ENCODE results near the gene ZKSCAN3.
"Not testable (repeated sequence)": the region's sequence is repeated elsewhere in the genome, so short reads cannot be mapped to it uniquely, and the experiment has no call there.

Gene ZKSCAN3

DNA sequence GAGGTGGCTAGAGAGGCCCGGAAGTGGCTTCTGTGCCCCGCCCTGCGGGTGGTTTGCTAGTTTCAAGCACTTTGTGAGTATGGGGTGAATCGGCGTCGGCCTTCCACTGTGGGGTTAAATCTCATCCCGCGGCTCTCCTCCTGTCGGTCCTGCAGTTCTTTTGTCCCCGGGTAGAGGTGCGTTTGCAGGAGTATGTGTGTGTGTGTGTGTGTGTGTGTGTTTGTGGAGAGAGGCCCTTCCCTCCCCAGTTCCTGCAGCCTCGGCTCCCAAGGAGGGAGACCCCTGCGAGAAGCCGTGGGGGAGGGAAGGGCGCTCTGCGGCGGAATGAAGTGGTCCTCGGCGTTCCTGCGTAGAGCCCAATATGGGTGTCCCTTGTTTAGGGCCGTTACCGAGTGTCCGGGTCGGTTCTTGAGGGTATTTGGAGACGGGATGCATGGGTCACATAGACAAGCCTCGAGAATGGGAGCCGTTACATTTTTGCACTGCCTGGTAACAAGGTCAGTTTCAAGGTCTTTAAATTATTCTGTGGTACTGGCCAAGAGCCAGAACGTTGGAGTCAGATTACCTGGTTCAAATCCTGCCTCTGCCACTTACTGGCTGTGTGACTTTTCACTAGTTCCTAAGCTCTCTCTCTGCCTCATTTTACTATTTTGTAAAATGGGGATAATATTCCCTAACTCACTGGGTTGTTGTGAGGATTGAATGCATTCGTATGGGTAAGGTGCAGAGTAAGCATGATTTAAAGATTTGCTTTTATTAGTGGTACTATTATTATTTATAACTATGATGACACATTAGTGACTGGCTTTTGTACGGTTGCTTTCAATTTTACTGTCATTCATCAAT is at the start of gene ZKSCAN3:
Gene ZKSCAN3, plus strand, starts transcription at position 56 of the 846 bp plus-strand sequence. CDS start 9,640 bp downstream, outside the sequence.
- peak; percentile 65 to 68 for DNase-seq (ENCODE audit: low read depth in 1 of 2, low spot score in 1 of 2)

DNA sequence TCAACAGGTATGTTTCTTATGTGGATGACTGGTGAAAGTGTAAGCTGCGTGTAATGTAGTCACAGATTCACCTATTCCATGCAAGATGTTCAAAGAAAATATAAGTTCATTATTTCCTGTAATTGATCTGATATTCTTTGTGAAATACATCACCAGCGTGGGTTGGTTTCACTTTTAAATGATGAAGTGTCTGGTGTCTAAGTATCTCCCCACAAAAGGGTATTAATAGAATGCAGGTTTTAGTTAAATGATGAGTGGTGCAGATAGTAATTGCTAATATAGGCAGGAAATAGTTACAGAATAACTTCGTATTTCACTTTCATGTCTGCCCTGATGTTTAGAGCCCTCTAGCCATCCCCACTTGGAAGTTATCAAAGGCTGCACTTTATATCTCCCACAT is 46.2 kb upstream of the ZKSCAN3 start:
- DNase-seq (ENCODE audit: low read depth in 1 of 2, low spot score in 1 of 2): no peak

DNA sequence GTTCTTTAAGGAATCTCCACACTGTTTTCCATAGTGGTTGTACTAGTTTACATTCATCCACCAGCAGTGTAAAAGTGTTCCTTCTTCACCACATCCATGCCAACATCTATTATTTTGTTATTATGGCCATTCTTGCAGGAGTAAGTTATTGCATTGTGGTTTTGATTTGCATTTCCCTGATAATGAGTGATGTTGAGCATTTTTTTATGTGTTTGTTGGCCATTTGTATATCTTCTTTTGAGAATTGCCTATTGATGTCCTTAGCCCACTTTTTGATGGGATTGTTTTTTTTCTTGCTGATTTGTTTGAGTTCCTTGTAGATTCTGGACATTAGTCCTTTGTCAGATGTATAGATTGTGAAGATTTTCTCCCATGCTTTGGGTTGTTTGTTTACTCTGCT is 43.4 kb upstream of the ZKSCAN3 start:
- not testable (repeated sequence) for DNase-seq (ENCODE audit: low read depth in 1 of 2, low spot score in 1 of 2)

DNA sequence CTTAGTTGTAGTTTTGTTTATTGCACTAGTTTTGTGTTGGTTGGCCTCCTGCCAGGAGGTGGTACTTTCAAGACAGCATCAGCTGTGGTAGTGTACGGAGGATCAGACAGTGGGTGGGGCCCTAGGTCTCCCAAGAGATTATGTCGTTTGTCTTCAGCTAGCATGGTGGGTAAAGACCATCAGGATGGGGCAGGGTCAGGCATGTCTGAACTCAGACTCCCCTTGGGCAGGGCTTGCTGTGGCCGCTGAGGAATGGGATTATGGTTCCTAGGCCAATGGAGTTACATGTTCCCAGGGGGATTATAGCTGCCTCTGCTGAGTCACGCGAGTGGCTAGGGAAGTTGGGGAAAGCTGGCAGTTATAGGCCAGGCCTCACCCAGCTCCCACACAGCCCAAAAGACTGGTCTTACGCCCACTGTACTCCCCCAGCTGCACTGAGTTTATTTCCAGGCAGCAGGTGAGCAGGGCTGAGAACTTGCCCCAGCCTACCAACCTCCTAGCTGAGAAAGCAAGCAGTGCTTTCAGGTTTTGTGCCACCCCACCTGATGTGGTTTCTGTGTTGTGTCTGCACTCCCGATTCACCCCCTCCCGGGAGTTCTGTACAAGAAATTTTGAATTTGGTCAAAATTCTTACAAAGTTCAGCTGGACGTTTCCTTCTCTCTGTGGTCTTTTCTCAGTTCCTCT is 38.5 kb upstream of the ZKSCAN3 start:
- no peak for DNase-seq (ENCODE audit: low read depth in 1 of 2, low spot score in 1 of 2)

DNA sequence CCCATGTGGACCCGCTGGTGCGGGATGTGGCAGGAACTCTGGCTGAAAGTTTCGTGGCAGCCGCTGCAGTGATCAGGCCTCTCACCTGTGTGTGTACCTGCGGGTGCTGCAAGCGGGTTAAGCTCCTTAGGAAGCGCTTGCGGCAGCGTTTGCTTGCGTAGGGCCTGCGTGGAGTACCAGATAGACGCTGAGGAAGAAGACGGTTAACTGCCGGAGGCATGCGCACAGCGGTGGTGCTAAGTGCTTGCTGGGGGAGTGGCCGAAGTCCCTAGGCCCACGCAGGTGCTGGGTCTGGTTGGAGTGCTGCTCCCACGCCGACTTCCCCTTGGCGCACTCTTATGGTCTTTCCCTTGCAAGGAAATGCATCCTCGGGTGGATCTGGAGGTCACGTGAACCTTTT is 36.8 kb upstream of the ZKSCAN3 start:
- DNase-seq (ENCODE audit: low read depth in 1 of 2, low spot score in 1 of 2): no peak

DNA sequence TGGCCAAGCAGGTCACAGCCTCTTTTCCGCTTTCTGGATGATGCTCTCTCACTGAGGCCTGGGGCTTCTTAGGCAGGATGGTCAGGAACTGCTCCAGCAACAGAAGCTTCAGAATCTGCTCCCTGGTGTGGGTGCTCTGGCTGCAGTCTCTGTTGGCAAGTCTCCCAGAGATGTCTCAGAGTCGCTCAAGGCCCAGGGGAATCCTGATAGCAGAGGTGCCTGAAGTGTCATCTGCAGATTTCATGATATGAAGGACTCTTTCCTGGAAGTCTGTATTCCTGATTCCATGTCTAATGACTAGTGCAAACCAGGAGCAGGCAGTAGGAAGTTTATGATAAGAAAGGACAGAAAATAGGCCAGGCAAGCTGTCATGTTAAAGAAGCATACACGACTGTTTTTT is 34.1 kb upstream of the ZKSCAN3 start:
- no peak for DNase-seq (ENCODE audit: low read depth in 1 of 2, low spot score in 1 of 2)

DNA sequence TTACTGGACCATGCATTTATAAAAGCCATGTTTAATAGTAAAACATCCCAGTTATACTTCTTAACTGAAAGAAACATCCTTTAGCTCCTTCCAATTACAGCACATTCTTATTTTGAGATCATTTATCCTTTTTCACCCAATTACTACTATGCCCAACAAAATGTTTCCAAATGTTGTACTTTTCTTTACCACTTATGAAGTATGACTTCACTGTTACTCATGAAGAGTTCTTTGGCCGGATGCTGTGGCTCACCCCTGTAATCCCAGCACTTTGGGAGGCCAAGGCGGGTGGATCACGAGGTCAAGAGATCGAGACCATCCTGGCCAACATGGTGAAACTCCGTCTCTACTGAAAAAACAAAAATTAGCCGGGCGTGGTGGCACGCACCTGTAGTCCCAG is 31.9 kb upstream of the ZKSCAN3 start:
- not testable (repeated sequence) for DNase-seq (ENCODE audit: low read depth in 1 of 2, low spot score in 1 of 2)

DNA sequence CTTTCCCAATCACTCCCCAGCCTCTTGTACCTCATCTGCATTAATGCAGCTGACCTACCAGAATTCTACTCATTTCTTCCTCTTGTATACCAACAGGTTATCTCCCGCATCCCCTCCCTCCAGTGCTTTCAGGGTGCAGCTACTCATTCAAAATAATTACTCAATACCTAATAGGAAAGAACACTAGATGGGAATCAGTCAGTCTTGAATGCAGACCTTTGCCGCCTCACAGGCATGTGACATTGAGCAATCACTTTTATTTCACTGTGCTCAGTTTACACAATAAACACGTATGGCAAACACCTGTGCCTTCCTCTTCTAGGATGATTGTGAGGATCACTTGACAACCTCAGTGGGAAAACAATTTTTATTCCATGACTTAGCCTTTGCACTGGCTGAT is 27.1 kb upstream of the ZKSCAN3 start:
- DNase-seq (ENCODE audit: low read depth in 1 of 2, low spot score in 1 of 2): no peak

DNA sequence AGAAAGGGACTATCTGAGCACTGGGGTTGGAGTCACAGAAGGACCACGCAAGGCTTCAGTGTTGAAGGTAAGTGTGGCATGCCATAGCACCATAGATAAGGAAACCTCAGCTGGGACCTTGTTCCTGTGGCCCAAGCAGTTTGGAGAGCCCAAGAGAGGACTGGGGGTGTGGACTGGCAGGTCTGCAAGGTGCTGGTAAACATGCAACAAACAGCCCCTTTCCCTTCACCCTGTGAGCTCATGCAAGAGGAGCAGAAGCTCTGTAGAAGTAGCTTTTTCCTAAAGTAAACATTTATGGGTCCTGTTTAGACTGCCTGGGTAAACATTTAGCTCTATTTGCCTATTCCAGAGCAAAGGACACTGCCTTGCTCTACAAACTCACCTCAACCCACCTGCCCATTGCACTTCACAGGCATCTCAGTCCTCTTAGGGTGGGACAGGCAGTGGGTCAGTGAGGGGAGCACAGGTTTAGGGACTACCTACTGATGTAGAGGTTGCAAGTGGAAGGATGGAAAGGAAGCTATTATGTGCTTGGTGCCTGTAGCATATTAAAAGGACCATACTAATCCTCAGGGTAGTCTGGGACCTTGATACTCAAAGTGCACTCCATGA is 25.8 kb upstream of the ZKSCAN3 start:
- DNase-seq (ENCODE audit: low read depth in 1 of 2, low spot score in 1 of 2): no peak

DNA sequence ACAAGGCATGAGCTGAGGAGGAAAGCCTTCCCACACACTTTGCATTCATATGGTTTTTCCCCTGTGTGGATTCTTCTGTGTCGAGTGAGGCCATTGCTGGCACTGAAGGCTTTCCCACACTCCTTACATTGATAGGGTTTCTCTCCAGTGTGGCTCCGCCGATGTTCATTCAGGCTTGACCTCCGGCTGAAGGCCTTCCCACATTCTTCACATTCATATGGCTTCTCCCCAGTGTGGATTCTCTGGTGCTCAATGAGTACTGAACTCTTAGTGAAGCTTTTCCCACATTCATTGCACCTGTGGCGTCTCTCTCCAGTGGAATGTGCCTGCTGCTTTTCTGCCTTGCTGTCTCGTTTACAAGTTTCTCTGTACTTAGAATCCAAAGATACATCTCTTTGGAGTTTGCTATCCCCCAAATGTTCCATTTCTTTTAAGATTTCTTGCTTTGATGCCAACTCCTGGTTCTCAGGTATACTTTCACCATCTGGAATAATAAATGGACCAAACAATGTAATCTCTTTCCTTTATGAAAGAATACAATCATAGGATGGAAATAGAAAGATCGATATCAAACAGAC is 23.3 kb upstream of the ZKSCAN3 start:
- no peak for DNase-seq (ENCODE audit: low read depth in 1 of 2, low spot score in 1 of 2)

DNA sequence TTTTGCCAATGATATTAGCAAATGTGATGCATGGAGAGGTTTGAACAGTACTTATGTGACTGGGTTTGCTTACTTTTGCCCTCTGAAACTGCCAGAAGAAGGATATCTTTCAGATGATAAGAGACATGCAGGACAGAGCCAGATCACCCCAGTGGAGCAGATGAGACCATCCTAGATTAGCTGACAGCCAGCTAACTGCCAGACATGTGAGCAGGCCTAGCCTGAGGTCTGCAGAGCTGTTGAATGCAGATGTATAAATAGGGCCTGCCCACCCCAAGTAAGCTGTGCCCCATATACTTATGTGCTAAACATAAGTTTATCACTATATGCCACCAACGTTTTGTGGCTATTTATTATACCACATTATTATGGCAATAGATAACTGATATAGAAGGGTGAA is 19.7 kb upstream of the ZKSCAN3 start:
- DNase-seq (ENCODE audit: low read depth in 1 of 2, low spot score in 1 of 2): no peak

DNA sequence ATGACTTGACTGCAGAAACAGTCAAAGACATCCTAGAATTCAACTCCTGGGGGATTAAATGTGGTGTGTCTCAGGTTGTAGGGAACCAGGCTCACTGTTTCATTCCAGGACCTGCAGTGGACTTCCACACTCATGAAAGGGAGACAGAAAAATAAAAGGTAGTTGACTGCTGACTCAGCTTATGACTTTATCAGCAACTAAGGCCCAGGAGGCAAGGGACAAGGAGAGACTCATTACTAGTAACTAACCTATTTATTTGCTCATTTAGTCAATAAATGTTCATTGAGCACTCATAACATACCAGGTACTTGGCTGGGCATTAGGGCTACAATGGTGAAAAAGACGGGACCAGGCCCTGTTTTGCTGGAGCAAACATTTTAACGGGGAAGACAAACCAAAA is 16.7 kb upstream of the ZKSCAN3 start:
- DNase-seq (ENCODE audit: low read depth in 1 of 2, low spot score in 1 of 2): no peak

DNA sequence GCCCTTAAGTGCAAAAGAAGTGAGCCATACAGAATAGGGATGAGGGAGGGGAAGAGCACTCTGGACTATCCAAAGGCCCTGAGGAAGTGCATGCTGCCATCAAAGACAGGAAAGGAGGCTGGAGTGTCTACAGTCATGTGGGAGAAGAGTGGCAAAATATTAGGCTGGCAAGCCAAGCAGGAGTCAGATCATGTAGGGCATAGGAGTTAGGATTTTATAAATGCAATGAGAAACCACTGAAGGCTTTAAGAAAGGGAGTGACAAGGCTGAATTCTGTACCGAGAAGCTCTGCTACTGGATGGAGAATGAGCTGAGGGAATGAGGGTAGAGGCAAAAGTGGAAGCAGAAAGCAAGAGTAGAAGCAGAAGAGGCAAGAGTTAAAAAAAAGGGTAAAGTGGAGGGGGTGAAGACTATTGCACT is 16.1 kb upstream of the ZKSCAN3 start:
- DNase-seq (ENCODE audit: low read depth in 1 of 2, low spot score in 1 of 2): no peak

DNA sequence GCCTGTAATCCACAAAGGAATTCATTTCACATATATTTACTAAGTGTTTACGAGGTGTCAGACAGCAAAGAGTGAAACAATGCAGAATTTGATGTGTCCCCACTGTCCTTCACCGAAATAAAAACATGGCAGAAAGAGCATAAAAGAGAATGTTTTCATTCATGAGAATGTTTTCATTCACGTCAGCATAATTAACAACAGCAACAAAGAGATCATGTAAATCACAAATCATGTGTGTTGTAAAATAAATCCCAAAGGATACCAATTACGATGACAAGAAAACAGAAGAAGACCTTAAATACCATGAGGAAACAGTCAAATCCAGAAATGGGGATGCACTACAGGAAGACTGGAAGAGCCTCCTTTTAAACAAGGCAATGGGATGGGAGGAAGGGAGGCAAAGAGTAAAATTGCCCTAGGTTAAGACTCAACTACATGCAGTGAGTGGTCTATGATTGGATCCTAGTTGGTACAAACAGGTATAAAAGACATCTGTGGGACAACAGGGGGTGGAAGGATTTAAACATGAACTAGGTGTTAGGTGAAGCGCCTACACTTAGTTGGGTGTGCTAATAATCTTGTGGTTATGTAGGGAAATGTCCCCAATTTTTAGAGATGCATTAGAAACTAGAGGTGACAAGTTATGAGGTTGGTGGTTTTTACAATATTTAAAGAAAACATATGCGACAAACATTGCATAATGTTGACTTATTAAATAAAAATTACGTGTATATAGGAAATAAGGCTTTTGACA is 15.3 kb upstream of the ZKSCAN3 start:
- no peak for DNase-seq (ENCODE audit: low read depth in 1 of 2, low spot score in 1 of 2)

DNA sequence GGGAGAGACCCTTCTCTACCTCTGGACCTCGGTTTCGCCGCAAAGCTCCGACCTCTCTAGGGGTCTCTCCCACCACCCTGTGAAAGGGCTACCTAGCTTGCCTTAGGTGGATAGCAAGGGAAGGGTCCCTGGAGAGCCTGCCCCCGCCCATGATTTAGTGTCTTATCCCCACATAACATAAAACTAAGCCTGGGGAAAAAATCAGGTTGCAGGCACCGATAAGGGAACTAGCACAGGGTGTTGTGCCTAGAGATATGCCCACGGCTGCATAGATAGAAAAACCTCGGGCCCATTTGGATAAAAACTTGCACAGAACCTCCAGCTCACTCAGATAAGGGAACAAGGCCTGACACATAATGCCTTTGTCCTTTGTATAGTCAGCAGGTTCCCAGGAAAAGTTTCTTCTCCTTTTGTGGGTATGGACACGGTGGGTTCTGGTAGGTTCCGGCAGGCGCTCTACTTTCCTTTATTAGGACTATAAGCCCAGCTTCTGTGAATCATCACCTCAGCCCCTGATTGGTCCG is 14.6 kb upstream of the ZKSCAN3 start:
- no peak for DNase-seq (ENCODE audit: low read depth in 1 of 2, low spot score in 1 of 2)

DNA sequence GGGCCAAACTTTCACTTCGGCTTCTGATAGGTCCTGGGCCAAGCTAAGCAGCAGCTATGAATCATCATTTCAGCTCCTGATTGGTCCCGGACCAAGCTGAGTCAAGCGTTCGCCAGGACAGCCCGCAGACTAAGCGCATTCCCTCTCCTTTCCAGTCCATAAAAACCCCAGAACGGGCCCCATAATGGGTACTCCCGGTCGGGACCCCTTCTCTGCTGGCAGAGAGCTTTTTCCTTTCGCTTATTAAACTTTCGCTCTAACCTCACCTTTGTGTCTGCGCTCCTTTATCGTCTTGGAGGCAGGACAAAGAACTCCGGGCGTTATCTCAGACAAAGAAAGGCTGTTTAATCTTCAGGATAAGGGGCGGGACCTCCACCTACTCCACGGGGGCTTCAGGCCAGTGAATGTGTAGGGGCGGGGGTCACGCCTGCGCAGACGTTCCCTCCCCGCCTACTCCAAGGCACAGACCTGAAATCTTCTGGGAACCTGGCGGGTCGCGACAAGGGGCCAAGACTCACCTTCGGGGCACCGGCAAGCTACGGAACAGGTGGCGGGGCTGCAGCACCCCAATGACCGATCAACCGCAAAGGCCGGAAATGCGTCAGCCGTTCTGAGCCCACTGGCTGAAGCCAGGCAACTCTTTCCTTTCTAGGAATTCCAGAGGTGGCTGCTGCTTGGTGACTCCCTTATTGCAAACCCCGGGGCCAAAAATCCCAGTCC is 14.0 kb upstream of the ZKSCAN3 start, which contains the start of gene ZSCAN31:
Gene ZSCAN31, minus strand, starts transcription at position 585 of the 720 bp plus-strand sequence. CDS start 6,465 bp downstream, outside the sequence.
- DNase-seq (ENCODE audit: low read depth in 1 of 2, low spot score in 1 of 2): peak; percentile 54 to 57

DNA sequence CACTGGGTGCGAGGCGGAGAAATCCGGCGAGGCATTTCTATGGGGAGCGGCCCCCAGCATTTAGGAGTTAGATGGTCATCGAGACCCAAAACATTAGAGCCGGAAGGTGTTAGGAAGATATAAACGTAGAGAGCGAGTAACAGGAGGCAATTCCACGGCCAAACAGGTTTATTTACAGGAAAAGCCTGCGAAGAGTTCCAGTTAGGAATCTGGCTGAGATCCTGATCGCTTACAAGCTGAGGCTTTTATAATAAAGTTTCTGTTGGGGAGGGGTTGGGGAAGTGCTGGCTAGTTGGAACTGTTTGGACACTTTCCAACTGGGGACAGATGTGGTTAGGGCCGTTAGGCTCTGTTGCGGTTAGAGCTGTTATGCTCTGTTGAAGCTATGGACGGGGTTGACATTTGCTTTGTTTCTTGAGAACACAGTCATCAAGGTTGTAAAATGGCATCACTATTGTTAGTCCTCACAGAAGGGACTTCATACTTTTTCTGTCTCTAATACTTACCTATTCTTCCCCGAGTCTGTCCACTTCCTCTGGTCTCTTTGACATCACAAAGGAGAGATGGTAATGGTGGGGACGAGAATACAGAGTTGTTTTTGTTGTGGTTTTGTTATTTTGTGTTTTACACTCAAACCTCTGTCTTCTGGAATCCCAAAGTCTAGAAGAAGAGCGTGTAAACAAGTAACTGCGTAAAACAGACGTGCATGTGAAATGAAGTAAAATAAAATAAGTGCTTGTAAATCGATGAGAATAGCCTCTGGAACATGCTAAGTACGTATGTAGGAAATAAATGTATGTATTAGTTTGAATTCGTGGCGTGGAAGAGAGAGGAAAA is 13.2 kb upstream of the ZKSCAN3 start:
- no peak for DNase-seq (ENCODE audit: low read depth in 1 of 2, low spot score in 1 of 2)

DNA sequence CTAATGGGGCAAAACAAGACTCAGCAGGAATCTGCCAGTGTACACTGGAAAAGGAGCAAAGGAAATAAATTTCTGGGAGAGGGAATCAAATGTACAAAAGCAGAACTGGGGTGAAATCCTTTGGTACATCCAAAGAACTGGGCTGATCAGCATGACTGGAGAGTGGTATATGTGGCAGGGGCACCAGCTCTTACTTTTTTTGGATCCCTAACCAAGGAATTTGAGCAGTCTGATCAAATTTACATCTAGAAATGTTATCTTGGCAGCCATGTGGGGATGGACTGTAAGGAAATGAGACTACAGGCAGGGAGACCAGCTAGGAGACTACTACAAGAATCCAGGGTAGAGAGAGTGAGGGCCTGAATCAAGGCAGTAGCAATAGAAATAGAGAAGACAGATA is 12.6 kb upstream of the ZKSCAN3 start:
- no peak for DNase-seq (ENCODE audit: low read depth in 1 of 2, low spot score in 1 of 2)

Measured in stimulated activated CD4-positive, alpha-beta T cell treated with anti-CD3 and anti-CD28 coated beads, Interleukin-15, amount 100 ng/mL, for 1 hour (primary cell).